ENCODE data around the gene ALOX12B.

- no peak for TF ChIP-seq CTCF (IDR thresholded peaks at IDR 0.05; ENCODE audit: low read depth, low read length, missing input control)
- TF ChIP-seq NR2F2 (IDR thresholded peaks at IDR 0.05) = no peak
Observed at GRCh38 chr17:8087075-8087951, at the start of gene ALOX12B.

Measured in liver (tissue), 3 donors.